Measurements from ENCODE around the gene DIP2A. TPM values are rescaled to one million over a fixed set of nuclear protein-coding genes. Genes with fewer than 3 reads are reported as not detected.

Gene DIP2A
- total RNA-seq, 2 donors from 2014 or later: 44.2 to 82.2 TPM

GRCh38 chr21:46606427-46606813 lies 147.7 kb downstream of the DIP2A start:
- DNase-seq (ENCODE audit: low spot score): no peak
- Histone ChIP-seq H3K27ac (no peak overlapping the region), H3K27me3 (replicated peaks; ENCODE audit: insufficient read depth) (no peaks in the 10 kb centered on the region), H3K36me3 (no peaks in the 10 kb centered on the region), H3K4me3 (no peak overlapping the region), H3K4me1 (replicated peaks) (no peaks in the 10 kb centered on the region), H3K9me3 (no peaks in the 10 kb centered on the region)
- 89% methylated on average over 5 of the region's 7 CpGs for WGBS
- TF ChIP-seq, protein P1, sequence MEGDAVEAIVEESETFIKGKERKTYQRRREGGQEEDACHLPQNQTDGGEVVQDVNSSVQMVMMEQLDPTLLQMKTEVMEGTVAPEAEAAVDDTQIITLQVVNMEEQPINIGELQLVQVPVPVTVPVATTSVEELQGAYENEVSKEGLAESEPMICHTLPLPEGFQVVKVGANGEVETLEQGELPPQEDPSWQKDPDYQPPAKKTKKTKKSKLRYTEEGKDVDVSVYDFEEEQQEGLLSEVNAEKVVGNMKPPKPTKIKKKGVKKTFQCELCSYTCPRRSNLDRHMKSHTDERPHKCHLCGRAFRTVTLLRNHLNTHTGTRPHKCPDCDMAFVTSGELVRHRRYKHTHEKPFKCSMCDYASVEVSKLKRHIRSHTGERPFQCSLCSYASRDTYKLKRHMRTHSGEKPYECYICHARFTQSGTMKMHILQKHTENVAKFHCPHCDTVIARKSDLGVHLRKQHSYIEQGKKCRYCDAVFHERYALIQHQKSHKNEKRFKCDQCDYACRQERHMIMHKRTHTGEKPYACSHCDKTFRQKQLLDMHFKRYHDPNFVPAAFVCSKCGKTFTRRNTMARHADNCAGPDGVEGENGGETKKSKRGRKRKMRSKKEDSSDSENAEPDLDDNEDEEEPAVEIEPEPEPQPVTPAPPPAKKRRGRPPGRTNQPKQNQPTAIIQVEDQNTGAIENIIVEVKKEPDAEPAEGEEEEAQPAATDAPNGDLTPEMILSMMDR (IDR thresholded peaks at IDR 0.05): no peak
- intact Hi-C loops (cut with DNase I): no loop called here

GRCh38 chr21:46607636-46608035 lies 148.9 kb downstream of the DIP2A start:
- intact Hi-C loops (cut with DNase I): no loop called here
- WGBS: 91% methylated on average over 2 of the region's 2 CpGs

DNA sequence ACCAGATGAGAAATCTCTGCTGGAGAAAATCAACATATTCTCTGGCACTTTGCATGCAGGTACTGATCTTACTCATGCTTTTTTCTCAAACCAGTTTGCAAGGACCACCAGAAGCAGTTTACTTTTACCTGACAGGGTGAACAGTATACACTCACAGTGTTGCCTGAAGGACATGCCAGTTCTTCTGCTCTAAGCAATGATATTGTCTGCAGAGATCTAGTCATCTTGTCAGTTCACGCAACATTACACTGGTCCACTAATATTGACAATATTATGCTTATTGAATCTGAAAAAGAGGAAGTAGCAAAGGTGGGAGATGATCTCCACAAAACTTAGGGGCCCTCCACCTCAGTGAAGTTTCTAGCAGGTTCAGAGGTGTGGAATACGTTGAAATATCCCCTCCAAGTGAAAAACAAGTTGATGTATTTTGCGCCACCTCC lies 150.0 kb downstream of the DIP2A start:
- DNase-seq (ENCODE audit: low spot score): no peak
- Histone ChIP-seq H3K36me3 (no peaks in the 10 kb centered on the region), H3K27me3 (replicated peaks; ENCODE audit: insufficient read depth) (no peaks in the 10 kb centered on the region), H3K4me3 (no peak overlapping the region), H3K27ac (no peak overlapping the region), H3K4me1 (replicated peaks) (no peaks in the 10 kb centered on the region), H3K9me3 (no peaks in the 10 kb centered on the region)
- intact Hi-C loops (cut with DNase I): no loop called here
- WGBS: 84% methylated on average over 3 of the region's 3 CpGs
- TF ChIP-seq POLR2AphosphoS5 (IDR thresholded peaks at IDR 0.05) (no peak), POLR2A (IDR thresholded peaks at IDR 0.05) (no peak)
- TF ChIP-seq, protein P1 (IDR thresholded peaks at IDR 0.05): no peak

More at GRCh38 chr21:46607636-46608035, 148.9 kb downstream of the DIP2A start:
- no peak for TF ChIP-seq POLR2AphosphoS5 (IDR thresholded peaks at IDR 0.05)
- TF ChIP-seq, protein P1 (IDR thresholded peaks at IDR 0.05): no peak
- TF ChIP-seq POLR2A (IDR thresholded peaks at IDR 0.05): no peak
- no peaks in the 10 kb centered on the region for H3K27me3 ChIP-seq (replicated peaks; ENCODE audit: insufficient read depth)
- H3K9me3 ChIP-seq: no peaks in the 10 kb centered on the region
- H3K36me3 ChIP-seq: no peaks in the 10 kb centered on the region
- H3K4me3 ChIP-seq: no peak overlapping the region
- H3K4me1 ChIP-seq (replicated peaks): no peaks in the 10 kb centered on the region
- H3K27ac ChIP-seq: no peak overlapping the region
- no peak for DNase-seq (ENCODE audit: low spot score)

DNA sequence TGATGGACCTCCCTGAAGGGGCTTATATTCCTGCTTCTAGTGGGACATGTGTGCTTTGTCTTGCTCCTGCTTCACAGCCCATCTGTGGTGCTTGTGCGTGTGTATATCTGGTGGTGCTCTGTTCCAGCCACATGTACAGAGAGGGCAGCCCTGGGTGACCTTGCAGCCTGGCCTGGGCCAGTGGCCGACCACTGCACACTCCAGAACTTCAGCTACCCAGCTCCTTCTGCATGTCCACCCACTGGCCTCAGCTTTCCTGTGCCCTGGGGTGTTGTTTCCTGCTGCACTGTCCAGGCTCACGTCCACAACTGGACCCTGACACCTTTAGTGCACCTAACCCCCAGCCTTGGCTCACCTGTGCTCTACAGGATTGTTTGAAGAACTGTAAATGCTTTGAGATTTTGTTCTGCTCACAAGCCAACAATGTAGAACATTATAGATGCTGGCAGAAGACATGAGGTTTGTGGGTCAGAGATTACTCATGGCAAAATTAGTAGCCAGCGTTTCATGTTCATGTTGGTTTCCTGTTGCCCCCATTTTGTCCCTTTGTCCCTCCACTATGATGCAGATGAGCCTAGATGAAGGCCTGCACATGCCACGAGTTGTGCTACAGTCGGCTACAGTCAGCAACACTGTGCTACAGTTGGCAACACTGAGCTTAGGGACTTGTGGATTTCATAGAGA lies 151.5 kb downstream of the DIP2A start:
- Histone ChIP-seq H3K4me3 (no peak overlapping the region), H3K27me3 (replicated peaks; ENCODE audit: insufficient read depth) (no peaks in the 10 kb centered on the region), H3K36me3 (no peaks in the 10 kb centered on the region), H3K27ac (no peak overlapping the region), H3K9me3 (no peaks in the 10 kb centered on the region), H3K4me1 (replicated peaks) (no peaks in the 10 kb centered on the region)
- TF ChIP-seq POLR2AphosphoS5 (IDR thresholded peaks at IDR 0.05) (no peak), POLR2A (IDR thresholded peaks at IDR 0.05) (no peak)
- TF ChIP-seq, protein P1 (IDR thresholded peaks at IDR 0.05): no peak
- no peak for DNase-seq (ENCODE audit: low spot score)
- 89% methylated on average over 6 of the region's 6 CpGs for WGBS
- intact Hi-C loops (cut with DNase I): no loop called here

DNA sequence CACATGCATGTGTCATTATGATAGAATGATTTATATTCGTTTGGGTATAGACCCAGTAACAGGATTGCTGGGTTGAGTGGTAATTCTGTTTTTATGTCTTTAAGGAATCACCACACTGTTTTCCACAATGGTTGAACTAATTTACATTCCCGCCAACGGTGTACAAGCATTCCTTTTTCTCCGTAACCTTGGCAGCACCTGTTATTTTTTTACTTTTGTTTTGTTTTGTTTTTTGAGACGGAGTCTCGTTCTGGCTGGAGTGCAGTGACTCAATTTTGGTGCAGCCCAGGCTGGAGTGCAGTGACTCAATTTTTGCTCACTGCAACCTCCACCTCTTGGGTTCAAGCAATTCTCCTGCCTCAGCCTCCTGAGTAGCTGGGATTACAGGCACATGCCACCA lies 154.7 kb downstream of the DIP2A start:
- intact Hi-C loops (cut with DNase I): no loop called here
- H3K36me3 ChIP-seq: no peaks in the 10 kb centered on the region
- no peaks in the 10 kb centered on the region for H3K4me1 ChIP-seq (replicated peaks)
- WGBS: 77% methylated on average over 6 of the region's 6 CpGs
- H3K4me3 ChIP-seq: no peak overlapping the region
- DNase-seq (ENCODE audit: low spot score): no peak
- no peaks in the 10 kb centered on the region for H3K9me3 ChIP-seq
- no peak overlapping the region for H3K27ac ChIP-seq
- H3K27me3 ChIP-seq (replicated peaks; ENCODE audit: insufficient read depth): no peaks in the 10 kb centered on the region
- no peak for TF ChIP-seq POLR2A (IDR thresholded peaks at IDR 0.05)
- TF ChIP-seq, protein P1 (IDR thresholded peaks at IDR 0.05): no peak
- no peak for TF ChIP-seq POLR2AphosphoS5 (IDR thresholded peaks at IDR 0.05)
